GM19455 (cell line): ENCODE results near the gene ATAD3B.
"Not testable (repeated sequence)": the region's sequence is repeated elsewhere in the genome, so short reads cannot be mapped to it uniquely, and the experiment has no call there.

ENCODE experiments used
- ATAC-seq: cut with Tn5 transposase; IDR thresholded peaks from one replicate; pipeline ENCODE4 v1.9.1; 2021; ENCODE audit not compliant: unreplicated experiment

ATAD3B gene, protein sequence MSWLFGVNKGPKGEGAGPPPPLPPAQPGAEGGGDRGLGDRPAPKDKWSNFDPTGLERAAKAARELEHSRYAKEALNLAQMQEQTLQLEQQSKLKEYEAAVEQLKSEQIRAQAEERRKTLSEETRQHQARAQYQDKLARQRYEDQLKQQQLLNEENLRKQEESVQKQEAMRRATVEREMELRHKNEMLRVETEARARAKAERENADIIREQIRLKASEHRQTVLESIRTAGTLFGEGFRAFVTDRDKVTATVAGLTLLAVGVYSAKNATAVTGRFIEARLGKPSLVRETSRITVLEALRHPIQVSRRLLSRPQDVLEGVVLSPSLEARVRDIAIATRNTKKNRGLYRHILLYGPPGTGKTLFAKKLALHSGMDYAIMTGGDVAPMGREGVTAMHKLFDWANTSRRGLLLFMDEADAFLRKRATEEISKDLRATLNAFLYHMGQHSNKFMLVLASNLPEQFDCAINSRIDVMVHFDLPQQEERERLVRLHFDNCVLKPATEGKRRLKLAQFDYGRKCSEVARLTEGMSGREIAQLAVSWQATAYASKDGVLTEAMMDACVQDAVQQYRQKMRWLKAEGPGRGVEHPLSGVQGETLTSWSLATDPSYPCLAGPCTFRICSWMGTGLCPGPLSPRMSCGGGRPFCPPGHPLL

DNA sequence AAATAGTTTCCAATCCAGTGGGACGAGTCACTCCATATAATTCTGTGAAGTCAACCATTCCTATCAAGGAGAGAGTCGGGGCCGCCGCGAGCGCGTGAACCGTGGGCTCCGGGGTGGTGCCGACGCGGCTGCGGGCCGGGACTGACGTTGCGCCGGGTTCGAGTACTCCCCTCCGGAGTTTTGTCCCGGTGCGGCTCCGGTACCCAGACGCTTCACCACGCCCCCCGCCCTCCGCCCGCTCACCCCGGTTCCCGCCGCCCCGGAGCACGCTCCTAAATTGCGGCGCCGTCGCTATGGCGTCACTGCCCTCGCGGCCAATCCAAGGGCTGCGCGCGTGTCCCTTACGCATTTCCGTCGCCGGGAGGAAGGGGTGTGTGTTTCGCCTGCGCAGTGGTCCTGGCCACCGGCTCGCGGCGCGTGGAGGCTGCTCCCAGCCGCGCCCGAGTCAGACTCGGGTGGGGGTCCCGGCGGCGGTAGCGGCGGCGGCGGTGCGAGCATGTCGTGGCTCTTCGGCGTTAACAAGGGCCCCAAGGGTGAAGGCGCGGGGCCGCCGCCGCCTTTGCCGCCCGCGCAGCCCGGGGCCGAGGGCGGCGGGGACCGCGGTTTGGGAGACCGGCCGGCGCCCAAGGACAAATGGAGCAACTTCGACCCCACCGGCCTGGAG is at the start of gene ATAD3B:
Gene ATAD3B (plus strand): TSS at position 377 of the 664 bp plus-strand sequence. CDS start 120 bp downstream, at position 497.
- peak; percentile 89 for ATAC-seq

DNA sequence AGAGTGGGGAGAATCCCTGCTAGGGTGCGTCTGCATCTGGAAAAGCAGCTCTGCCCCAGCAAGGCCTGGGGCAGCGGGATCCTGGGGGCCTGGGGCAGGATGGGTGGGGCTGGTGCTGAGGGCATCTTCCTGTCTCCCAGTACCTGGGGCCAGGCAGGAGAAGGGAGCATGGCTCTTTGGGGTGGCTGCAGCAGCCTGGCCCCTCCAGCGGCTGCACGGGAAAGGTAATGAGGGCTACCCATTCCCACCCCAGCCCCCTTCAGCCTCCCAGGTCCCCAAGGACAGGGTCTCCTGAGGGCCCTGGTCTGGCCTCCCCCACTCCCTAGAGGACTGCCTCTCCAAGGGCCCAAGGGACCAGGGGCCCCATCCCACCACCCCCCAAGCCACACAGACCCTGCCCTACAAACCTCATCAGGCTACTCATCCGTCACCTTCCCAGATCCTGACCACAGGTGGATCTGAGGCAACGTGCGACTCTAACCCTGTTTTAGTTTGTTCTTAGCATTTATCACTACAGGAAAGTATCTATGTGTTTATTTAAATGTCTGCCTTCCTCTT is 49.6 kb upstream of the ATAD3B start:
- ATAC-seq = no peak

- no peak for ATAC-seq
Measured at GRCh38 chr1:1422465-1423244, 48.9 kb upstream of the ATAD3B start.

- no peak for ATAC-seq
Measured at GRCh38 chr1:1423245-1423597, 48.3 kb upstream of the ATAD3B start.

GRCh38 chr1:1424707-1425106 is 46.9 kb upstream of the ATAD3B start:
- no peak for ATAC-seq

GRCh38 chr1:1425426-1425752 is 46.2 kb upstream of the ATAD3B start:
- no peak for ATAC-seq

- no peak for ATAC-seq
Measured at GRCh38 chr1:1425753-1426495, 45.6 kb upstream of the ATAD3B start.

GRCh38 chr1:1426496-1427105 is 45.0 kb upstream of the ATAD3B start:
- ATAC-seq = no peak

GRCh38 chr1:1427106-1427819 is 44.3 kb upstream of the ATAD3B start:
- ATAC-seq = no peak

DNA sequence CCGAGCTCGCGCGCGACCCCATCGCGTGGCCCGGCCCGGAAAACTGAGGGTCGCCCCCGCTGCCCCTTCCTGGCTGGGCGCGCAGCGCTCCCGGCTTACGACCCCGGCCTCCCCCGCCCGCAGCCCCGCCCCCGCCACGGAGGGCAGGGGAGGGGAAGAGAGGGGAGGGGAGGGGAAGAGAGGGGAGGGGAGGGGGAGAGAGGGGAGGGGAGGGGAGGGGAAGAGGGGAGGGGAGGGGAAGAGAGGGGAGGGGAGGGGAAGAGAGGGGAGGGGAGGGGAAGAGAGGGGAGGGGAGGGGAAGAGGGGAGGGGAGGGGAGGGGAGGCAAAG is 43.8 kb upstream of the ATAD3B start:
- ATAC-seq = no peak

DNA sequence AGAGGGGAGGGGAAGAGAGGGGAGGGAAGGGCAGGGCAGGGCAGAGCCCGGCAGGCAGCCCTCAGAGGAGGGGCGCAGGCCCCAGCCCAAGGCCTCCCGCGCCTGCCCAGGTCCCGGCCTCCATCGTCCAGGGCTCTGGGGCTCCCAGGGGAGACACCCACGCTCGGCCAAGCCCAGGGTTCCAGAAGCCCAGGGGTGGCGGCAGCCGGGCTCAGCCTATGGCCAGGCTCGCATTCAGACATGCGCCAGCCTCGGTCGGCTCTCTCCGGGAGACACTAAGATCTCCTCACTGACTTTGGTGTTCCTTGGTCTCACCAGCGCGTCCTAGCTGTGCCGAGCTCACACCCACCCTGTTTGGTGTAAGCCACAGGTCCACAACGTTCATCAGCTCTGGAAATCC is 43.4 kb upstream of the ATAD3B start:
- no peak for ATAC-seq

DNA sequence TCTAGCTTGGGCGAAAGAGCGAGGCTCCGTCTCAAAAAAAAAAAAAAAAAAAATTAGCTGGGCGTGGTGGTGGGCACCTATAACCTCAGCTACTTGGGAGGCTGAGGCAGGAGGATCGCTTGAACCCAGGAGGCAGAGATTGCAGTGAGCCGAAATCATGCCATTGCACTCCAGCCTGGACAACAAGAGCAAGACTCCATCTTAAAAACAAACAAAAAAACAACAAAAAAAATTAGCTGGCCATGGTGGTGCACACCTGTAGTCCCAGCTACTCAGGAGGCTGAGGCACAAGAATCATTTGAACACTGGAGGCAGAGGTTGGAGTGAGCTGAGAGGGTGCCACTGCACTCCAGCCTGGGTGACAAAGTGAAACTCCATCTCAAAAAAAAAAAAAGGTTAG is 42.6 kb upstream of the ATAD3B start:
- not testable (repeated sequence) for ATAC-seq

GRCh38 chr1:1429671-1430073 is 41.9 kb upstream of the ATAD3B start:
- ATAC-seq = no peak

GRCh38 chr1:1430114-1430982 is 41.2 kb upstream of the ATAD3B start:
- ATAC-seq = no peak

- ATAC-seq = no peak
Measured at GRCh38 chr1:1430992-1431844, 40.3 kb upstream of the ATAD3B start.

GRCh38 chr1:1431845-1432273 is 39.7 kb upstream of the ATAD3B start:
- ATAC-seq = no peak

DNA sequence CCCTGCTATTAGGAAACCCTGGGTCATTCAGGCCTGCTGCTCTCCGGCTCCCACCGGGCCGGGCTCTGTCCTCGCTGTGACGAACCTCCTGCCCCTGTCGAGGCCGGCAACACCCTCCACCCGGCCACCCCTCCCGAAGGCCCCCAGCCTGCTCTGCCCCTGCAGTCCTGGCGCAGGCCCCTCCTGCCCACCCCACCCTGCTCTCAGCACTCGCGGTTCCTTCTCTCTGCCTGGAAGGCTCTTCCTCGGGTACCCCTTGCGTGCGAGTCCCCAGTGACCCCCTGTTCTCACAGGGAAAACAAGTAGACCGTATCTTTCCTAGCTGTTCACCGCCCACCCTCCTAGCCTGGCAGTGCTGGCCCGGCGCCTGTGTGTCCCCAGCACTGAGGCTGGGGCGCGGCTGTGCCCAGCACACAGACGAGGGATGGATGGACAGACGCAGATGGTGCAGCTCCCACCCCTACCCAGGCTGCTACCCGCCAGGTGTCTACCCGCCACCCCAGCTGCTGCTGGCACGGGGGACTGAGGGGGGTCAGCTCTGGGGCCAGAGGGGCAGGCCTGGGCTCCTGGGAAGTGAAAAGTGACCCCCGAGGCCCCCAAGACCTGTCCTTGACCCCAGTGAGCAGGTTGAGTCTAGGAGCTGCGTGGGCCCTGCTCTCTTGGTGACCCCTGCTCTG is 39.2 kb upstream of the ATAD3B start:
- no peak for ATAC-seq
